ENCODE data around the gene PDLIM7. TPM values are rescaled to one million over a fixed set of nuclear protein-coding genes. Genes with fewer than 3 reads are reported as not detected.
"Not testable (repeated sequence)": the region's sequence is repeated elsewhere in the genome, so short reads cannot be mapped to it uniquely, and the experiment has no call there.

The PDLIM7 gene
- total and polyA plus RNA-seq, 2 donors (not counting 3 experiments of a cell fraction or from before 2014, with no cell fraction given) = 314 to 318 TPM

- POLR2A ChIA-PET = interaction anchor here (0.6 to 1.7 kb wide), 2 partner anchors 10 to 60 kb away, joined by 4 read pairs; partner anchors contain the start of gene GRK6
- H4K20me1 ChIP-seq (replicated peaks; ENCODE audit: control insufficient read depth, extremely low read depth, insufficient read depth, low read length) = no peaks in the 10 kb centered on the region
- FAIRE-seq = no peak
Observed at GRCh38 chr5:177486256-177486655, 11.1 kb downstream of the PDLIM7 start.

GRCh38 chr5:177485753-177486152 is 11.7 kb downstream of the PDLIM7 start:
- H3K9me3 ChIP-seq (replicated peaks; ENCODE audit: control insufficient read depth, insufficient read depth, low read length); FAIRE-seq; H3K9ac ChIP-seq (replicated peaks; ENCODE audit: extremely low read depth, insufficient read depth, low read length); H2AFZ ChIP-seq (ENCODE audit: low read depth, low read length); H3K9me1 ChIP-seq (replicated peaks; ENCODE audit: control insufficient read depth, extremely low read depth, insufficient read depth, low read length); BruUV-seq (replicated peaks); H3K4me1 ChIP-seq (ENCODE audit: control insufficient read depth, extremely low read depth, insufficient read depth, low read length); H3K4me2 ChIP-seq (ENCODE audit: insufficient read depth, low read length); H3K4me3 ChIP-seq (replicated peaks in 1 of 3; ENCODE audit: insufficient read depth in 1 of 3, low read depth in 1 of 3, low read length in 3 of 3); H3K27ac ChIP-seq (ENCODE audit: insufficient read depth, low read depth, low read length); dilution Hi-C loops (cut with MboI; ENCODE audit: extremely low pct_ligation_motif_present, low sequenced_read_pairs); H3K27me3 ChIP-seq (ENCODE audit: control insufficient read depth in 2 of 2, insufficient read depth in 2 of 2, low read length in 2 of 2); intact Hi-C loops (cut with micrococcal nuclease); H4K20me1 ChIP-seq (replicated peaks; ENCODE audit: control insufficient read depth, extremely low read depth, insufficient read depth, low read length); DNase-seq (ENCODE audit: low read depth, low spot score): not testable (repeated sequence)
- ChIA-PET POLR2A (interaction anchor here (0.6 to 1.7 kb wide), 3 partner anchors 10 to 60 kb away, joined by 4 read pairs; partner anchors contain the start of genes GRK6 and PDLIM7), CTCF (interaction anchor here (0.8 to 1.2 kb wide), 3 partner anchors 8 to 95 kb away, joined by 3 to 4 read pairs (median 3); no protein-coding TSS in a partner anchor)
- Histone ChIP-seq H3K36me3 (ENCODE audit: control insufficient read depth in 2 of 2, extremely low read depth in 1 of 2, insufficient read depth in 2 of 2, low read length in 2 of 2) (peaks cover 21 to 59% of the 10 kb centered on the region in 2 experiments), H3K79me2 (ENCODE audit: control insufficient read depth, insufficient read depth, low read length) (peaks cover 11% of the 10 kb centered on the region)

More at GRCh38 chr5:177486256-177486655, 11.1 kb downstream of the PDLIM7 start:
- CTCF ChIA-PET = interaction anchor here (0.9 to 1.2 kb wide), 2 partner anchors 9 to 96 kb away, joined by 3 read pairs; no protein-coding TSS in a partner anchor
- dilution Hi-C loops (cut with MboI; ENCODE audit: extremely low pct_ligation_motif_present, low sequenced_read_pairs) (no loop called here), intact Hi-C loops (cut with micrococcal nuclease) (no loop called here)
- DNase-seq (ENCODE audit: low read depth, low spot score) = no peak
- Histone ChIP-seq H3K27ac (ENCODE audit: insufficient read depth, low read depth, low read length) (no peak overlapping the region), H3K4me2 (ENCODE audit: insufficient read depth, low read length) (no peak overlapping the region), H3K36me3 (ENCODE audit: control insufficient read depth in 2 of 2, extremely low read depth in 1 of 2, insufficient read depth in 2 of 2, low read length in 2 of 2) (peaks cover 21 to 63% of the 10 kb centered on the region in 2 experiments), H3K4me3 (replicated peaks in 1 of 3; ENCODE audit: insufficient read depth in 1 of 3, low read depth in 1 of 3, low read length in 3 of 3) (no peak overlapping the region), H2AFZ (ENCODE audit: low read depth, low read length) (no peak overlapping the region), H3K27me3 (ENCODE audit: control insufficient read depth in 2 of 2, insufficient read depth in 2 of 2, low read length in 2 of 2) (no peaks in the 10 kb centered on the region), H3K4me1 (ENCODE audit: control insufficient read depth, extremely low read depth, insufficient read depth, low read length) (peaks cover 9% of the 10 kb centered on the region), H3K9ac (replicated peaks; ENCODE audit: extremely low read depth, insufficient read depth, low read length) (no peak overlapping the region), H3K9me1 (replicated peaks; ENCODE audit: control insufficient read depth, extremely low read depth, insufficient read depth, low read length) (no peaks in the 10 kb centered on the region), H3K9me3 (replicated peaks; ENCODE audit: control insufficient read depth, insufficient read depth, low read length) (no peaks in the 10 kb centered on the region), H3K79me2 (ENCODE audit: control insufficient read depth, insufficient read depth, low read length) (peaks cover 16% of the 10 kb centered on the region)
- no peak for TF ChIP-seq MAX (IDR thresholded peaks at IDR 0.05; ENCODE audit: insufficient read depth, insufficient read length)
- no peak for TF ChIP-seq JUN (IDR thresholded peaks at IDR 0.05; ENCODE audit: borderline replicate concordance, insufficient read depth, insufficient read length, low read depth)
- TF ChIP-seq EZH2 (IDR thresholded peaks at IDR 0.05; ENCODE audit: borderline replicate concordance, low read depth, low read length, severe bottlenecking) = no peak
- no peak for TF ChIP-seq FOS (IDR thresholded peaks at IDR 0.05; ENCODE audit: borderline replicate concordance, insufficient read depth, low read length)
- TF ChIP-seq CTCF (IDR thresholded peaks at IDR 0.05; ENCODE audit: extremely low read depth in 1 of 2, insufficient read depth in 1 of 2, low read depth in 1 of 2, low read length in 2 of 2) = no peak
- no peak for TF ChIP-seq MYC (IDR thresholded peaks at IDR 0.05; ENCODE audit: low read depth, low read length)
- TF ChIP-seq GATA2 (IDR thresholded peaks at IDR 0.05; ENCODE audit: insufficient read depth, insufficient read length, low read depth, low read length) = no peak
- TF ChIP-seq POLR2AphosphoS5 (IDR thresholded peaks at IDR 0.05; ENCODE audit: insufficient read depth, low read depth, low read length) = no peak
- TF ChIP-seq POLR2A (IDR thresholded peaks at IDR 0.05; ENCODE audit: low read depth, low read length) = no peak
- BruUV-seq (replicated peaks) = no TSS peak
